ENCODE data around the gene NACA.
"Not testable (repeated sequence)": the region's sequence is repeated elsewhere in the genome, so short reads cannot be mapped to it uniquely, and the experiment has no call there.

NACA gene

DNA sequence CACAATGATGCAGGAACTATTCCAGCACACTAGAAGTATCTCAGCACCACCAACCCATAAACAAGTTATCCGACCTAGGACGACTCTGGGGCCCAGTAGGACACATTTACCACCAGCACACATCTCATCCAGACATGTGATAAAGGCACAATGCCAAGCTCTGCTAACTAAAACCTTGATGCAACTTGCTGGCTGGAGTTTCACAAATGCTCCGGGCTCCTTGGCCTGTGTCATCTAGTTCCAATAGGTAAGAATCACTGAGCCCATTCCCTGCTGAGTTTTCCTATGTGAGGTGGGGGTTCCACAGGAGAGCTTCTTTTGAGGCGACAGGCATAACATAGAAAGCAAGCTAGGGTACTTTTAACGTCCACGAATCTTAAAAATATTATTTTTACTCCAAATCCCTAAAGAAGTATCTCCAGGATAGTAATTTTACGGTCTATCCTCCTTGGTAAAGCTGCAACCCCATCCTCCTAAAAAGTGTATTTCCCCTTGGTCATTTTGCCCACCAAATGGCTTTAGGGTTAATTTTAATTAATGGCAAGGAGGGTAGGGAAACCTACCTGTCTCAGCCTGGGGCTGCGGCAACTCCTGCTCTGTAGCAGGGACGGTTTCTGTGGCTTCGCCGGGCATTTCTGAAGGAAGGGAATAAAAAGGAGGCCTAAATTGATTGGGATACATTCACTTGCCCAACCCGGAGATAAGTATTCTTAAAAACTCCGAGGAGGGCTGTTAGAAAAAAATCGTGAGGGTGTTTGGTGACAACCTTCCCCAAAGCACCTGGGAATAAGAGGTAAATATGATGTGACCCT is 1.0 kb downstream of the NACA start:
- DNase-seq (ENCODE audit: low spot score): peak; percentile 86

DNA sequence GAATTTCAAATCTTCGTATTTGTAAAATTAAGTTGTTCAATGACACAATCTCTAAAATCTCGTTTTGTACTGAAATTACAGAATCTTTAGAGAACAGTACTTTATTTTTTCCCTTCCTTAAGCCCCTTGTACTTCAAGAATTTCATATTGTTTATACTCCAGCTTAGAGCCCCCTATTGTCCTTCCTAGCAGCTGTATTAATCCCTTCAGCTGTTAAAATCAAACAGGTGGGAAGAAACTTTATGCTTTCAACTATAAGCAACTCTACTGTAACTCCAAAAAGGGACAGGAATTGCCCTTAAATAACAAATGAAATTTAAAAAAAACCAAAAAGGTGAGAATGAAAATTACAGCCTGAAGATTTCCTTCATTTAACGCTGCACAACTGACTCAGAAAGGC is 1.7 kb downstream of the NACA start:
- no peak for DNase-seq (ENCODE audit: low spot score)

DNA sequence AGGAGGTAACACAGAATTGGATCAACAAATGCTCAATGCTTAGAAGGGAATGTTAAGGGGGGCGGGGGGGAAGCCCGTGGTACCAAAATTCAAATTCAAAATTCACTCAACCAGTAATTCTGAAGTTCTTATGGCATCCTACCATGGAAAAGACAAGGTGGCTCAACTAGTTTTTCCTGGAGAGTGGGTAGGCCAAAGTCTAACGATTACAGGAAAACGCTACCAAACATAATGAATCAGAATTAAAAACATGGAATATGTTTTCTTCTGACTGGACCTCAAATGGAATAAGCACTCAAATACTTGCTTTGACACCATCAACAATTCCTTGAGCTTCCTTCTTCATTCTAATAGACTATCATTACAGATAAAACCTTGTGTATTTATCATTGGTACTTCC is 2.3 kb downstream of the NACA start:
- no peak for DNase-seq (ENCODE audit: low spot score)

DNA sequence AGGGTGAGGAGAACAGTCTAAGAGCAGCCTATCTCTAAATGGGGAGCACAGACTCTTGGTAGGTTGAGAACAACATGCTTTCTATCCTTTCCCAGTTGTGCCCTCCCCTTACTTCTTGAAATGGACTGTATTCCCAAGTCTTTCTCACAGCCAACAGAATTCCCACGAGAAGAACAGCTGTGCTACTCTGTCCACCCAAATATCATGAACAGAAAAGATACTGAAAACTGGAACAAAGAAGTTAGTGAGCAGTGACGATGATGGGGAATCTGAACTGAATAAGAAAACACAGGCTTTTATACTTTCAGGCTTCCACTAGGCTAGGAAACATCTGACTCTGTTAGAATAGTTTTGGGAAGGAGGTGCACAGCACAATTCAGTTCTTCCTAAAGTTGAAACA is 3.4 kb downstream of the NACA start:
- DNase-seq (ENCODE audit: low spot score): peak; percentile 33

DNA sequence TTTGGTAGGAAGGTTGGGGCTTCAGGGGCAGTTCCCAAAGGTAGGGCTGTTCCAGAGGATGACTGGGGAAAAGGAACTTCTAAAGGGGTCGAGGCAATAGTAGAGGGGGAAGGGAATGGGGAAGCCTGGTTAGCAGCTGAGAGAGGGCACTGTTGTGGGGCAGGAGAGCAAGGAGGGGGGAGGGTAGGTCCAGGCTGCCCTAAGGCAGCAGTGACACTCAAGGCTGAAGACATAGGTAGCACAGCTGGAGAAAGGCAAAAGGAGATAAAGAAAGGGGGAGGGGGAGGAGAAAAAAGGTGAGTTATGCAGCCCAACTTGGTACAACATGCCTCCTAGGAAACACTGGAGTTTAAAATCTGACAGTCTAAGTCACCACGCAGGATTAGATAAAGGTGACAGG is 3.9 kb downstream of the NACA start:
- no peak for DNase-seq (ENCODE audit: low spot score)

DNA sequence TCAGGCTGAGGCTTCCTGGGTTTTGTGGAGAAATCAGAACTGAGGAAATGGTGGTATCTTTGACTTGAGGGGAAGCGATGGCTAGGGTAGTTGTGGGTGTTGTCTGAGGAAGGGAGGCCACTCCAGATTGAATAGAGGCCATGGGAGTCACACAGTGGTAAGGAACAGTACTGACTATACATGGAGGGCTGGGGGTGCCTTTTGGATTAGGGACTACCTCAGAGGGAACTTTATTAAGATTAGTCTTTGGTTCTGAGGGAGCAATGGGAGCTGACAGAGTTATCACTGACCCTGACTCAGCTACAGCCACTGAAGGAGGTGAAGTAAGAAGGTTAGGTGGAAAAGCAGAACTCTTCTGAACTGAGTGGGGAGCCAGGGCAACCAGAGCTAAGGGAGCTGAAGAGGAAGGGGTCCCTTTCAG is 4.4 kb downstream of the NACA start:
- DNase-seq (ENCODE audit: low spot score): peak; percentile 25

DNA sequence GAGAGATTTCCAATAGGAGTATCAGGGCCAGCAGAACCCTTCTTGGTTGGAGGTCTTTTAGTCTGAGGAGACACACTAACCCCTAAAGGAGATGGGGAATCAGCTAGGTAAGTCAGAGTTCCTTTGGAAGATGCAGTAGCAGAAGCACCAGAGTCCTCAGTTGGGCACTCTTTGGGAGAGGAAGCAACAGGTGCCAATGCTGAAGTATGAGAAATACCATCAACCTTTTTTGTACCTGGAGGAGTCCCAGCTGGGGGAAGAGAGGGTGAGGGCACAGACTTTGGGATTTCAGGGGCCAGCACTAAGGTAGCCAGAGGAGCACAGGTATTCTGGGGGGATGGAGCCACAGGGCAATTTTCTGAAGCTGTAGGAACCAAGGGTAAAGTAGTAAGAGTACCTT is 6.0 kb downstream of the NACA start:
- DNase-seq (ENCODE audit: low spot score): no peak

DNA sequence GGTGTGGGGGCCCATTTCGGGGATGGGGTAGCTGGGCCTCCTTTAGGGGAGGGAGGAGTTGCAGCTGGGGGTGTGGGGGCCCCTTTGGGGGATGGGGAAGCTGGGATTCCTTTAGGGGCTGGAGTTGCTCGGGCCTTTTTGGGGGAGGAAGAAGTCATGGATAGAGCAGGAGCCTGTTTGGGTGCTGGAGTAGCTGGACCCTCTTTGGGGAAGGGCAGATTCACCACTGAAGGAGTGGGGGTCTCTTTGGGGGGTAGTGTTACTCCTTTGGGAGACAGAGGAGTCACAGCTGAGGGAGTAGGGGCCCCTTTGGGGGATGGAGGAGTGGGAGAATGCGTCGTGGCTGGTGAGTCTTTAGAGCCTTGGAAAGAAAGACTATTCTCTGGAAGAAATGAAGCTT is 6.5 kb downstream of the NACA start:
- DNase-seq (ENCODE audit: low spot score): no peak

DNA sequence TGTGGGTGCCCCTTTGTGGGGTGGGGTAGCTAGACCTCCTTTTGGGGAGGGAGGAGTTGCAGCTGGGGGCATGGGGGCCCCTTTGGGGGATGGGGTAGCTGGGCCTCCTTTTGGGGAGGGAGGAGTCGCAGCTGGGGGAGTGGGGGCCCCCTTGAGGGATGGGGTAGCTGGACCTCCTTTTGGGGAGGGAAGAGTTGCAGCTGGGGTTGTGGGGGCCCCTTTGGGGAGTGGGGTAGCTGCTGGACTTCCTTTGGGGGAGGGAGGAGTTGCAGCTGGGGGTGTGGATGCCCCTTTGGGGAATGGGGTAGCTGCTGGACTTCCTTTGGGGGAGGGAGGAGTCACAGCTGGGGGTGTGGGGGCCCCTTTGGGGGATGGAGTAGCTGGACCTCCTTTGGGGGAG is 7.0 kb downstream of the NACA start:
- no peak for DNase-seq (ENCODE audit: low spot score)

DNA sequence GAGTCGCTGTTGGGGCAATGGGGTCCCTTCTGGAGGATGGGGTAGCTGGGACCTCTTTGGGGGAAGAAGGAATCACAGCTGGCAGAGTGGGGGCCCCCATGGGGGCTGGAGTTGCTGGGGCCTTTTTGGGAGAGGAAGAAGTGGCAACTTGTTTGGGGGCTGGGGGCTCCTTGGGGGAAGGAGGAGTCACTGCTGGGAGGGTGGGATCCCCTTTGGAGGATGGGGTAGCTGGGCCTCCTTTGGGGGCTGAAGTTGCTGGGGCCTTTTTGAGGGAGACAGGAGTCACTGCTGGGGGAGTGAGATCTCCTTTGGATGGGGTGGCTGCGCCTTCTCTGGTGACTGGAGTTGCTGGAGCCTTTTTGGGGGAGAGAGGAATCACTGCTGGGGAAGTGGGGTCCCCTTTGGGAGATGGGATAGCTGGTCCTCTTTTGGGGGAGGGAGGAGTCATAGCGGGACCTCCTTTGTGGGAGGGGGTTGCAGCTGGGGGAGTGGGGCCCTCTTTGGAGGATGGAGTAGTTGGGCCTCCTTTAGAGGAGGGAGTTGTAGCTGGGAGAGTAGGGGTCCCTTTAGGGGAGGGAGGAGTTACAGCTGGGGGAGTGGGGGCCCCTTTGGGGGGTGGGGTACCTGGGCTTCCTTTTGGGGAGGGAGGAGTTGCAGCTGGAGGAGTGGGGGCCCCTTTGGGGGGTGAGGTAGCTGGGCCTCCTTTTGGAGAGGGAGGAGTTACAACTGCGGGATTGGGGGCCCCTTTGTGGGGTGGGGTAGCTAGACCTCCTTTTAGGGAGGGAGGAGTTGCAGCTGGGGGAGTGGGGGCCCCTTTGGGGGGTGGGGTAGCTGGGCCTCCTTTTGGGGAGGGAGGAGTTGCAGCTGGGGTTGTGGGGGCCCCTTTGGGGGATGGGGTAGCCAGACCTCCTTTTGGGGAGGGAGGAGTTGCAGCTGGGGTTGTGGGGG is 7.9 kb downstream of the NACA start:
- DNase-seq (ENCODE audit: low spot score): no peak

DNA sequence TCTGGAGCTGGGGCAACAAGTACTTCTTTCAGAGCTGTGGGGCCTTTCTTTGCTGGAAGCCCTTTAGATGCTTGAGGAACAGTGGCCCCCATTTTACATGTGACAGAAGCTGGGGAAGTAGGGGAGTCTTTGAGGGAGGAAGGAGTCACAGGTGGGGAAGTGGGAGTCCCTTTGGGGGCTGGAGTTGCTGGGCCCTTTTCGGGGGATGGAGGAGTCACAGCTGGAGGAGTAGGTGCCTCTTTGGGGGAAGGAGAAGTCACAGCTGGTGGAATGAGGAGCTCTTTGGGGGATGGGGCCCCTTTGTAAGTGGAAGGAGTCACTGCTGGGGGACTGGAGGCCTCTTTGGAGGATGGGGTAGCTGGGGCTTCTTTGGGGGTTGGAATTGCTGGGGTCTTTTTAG is 8.6 kb downstream of the NACA start:
- DNase-seq (ENCODE audit: low spot score): no peak

DNA sequence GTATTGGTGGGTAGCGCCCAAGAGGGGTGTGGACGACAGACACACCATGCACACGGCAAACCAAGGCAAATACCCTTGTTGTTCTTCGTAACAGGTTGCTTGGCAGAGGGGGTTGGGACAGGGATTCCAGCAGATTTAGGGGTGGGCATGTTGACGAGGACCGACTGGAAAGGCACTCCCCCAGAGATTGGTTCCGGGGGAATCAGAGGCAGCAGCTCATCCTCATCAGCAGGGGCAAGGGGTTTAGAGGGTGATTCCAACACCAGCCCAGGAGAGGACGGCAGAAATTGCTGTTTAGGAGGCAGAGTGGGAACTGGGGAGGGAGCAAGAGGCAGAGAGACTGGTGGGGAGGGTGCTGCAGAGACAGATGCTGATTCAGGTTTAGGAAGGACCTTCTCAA is 9.3 kb downstream of the NACA start:
- no peak for DNase-seq (ENCODE audit: low spot score)

DNA sequence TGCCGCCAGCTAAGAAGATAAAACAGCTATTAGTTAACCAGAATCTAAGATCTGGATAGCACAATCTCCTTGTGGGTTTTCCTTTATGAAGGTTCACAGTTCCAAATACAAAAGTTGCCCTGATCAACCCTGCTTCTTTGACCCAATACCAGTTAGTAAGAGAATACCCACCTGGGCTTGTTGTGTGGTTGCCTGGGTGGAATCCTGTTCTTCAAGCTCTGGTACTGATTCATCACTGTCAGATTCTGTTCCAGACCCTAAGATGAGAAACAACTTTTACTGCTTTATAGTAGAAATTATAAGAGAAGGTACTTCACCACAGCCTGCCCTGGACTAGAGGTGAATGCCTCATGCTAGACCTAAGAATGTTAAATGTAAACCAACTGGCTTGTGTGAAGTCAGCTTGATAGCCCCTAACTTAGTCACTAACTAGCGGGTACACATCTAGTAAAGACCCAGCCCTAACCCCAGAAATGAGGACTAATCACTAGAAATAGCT is 10.6 kb downstream of the NACA start:
- DNase-seq (ENCODE audit: low spot score): no peak

DNA sequence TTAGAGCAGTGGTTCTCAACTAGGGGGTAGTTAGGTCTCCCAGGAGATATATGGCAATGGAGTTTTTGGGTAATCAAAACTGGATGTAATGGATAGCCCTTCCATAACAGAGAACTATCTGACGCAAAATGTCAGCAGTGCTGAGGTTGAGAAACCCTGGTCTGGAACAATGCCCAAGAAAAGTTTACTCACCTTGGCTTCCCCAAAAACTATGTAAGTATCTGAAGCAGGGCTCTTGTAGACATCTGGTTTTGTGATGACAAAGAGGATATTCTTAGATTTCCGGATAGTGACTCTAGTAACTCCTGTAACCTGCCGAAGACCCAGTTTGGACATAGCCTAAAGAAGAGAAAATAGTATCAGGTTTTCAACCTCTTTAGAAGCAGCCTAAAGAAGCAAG is 11.8 kb downstream of the NACA start:
- DNase-seq (ENCODE audit: low spot score): no peak

DNA sequence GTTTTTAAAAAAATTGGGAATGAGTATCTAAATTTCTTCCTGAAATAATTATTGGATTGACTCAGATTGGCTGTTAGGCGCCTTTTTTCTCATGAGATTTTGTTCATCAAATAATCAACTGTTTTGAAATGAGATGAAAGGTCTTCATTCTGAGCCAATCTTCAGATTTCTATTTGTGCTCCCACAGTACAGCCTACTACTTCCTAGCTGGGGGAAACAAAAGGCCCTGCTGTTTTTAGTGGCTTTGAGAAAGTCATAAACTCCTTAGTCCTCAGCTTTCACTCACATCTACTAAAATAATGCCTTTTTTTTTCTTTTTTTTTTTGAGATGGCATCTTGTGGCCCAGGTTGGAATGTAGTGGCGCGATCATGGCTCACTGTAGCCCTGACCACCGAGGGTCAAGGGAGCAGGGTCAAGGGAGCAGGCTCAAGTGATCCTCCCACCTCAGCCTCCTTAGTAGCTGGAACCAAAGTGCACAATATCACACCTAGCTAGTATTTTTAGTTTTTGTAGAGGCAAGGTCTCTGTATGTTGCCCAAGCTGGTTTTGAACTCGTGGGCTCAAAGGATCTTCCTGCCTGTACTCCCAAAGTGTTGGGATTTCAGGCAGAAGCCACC is 15.2 kb downstream of the NACA start:
- no peak for DNase-seq (ENCODE audit: low spot score)

DNA sequence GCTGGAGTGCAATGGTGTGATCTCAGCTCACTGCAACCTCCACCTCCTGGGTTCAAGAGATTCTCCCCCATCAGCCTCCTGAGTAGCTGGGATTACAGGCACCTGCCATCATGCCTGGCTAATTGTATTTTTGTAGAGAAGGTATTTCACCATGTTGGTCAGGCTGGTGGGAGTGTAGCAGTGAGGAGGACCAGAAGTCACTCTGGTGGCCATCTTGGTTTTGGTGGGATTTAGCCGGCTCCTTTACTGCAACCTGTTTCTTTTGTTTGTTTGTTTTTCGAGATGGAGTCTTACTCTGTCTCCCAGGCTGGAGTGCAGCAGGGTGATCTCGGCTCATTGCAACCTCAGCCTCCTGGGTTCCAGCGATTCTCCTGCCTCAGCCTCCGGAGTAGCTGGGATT is 20.6 kb downstream of the NACA start:
- not testable (repeated sequence) for DNase-seq (ENCODE audit: low spot score)

DNA sequence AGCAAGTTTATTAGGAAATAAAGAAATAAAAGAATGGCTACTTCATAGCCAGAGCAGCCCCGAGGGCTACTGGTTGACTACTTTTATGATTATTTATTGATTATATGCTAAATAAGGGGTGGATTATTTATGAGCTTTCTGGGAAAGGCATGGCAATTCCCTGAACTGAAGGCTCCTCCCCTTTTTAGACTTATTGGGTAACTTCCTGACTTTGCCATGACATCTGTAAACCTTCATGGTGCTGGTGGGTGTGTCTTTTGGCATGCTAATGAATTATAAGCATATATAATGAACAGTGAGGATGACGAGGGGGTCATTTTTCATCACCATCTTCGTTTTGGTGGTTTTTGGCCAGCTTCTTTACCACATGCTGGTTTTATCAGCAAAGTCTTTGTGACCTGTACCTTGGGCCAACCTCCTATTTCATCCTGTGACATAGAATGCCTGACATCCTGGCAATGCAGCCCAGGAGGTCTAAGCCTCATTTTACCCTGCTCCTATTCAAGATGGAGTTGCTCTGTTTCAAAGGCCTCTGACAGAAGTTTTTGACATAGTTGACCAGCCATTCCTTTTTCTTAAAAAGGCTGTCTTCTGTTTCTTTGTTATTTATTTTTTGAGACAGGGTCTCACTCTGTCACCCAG is 26.0 kb downstream of the NACA start:
- no peak for DNase-seq (ENCODE audit: low spot score)

DNA sequence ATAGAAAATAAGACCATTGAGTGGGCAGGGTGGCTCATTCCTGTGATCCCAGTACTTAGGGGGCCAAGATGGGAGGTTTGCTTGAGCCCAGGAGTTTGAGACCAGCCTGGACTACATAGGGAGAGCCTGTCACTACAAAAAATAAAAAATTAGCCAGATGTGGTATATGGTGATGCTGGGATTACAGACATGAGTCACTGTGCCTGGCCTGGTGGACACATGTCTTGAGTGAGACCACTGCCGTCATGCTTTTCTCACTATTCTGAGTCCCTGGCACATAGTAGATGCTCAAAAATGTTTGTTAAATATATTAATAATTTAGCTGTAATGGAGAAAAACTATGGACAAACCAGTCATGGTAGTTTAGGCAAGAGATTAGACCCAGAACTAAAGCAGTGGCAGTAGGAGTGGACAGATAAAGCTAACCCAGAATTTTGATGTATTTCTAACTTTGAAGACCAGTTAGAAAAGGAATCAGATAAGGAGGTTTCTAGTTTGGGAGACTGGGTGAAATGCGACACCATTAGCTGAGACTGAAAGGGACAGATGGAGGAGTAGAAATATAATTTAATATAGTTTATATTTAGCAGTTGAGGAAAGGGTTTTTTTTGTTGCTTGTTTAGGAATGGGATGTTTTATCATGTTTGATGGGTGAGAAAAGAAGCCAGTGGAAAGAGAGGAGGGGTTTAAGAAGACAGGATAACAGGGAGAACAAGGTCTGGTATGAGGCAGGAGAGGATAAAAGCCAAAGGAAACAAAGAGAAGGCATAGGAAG is 29.6 kb downstream of the NACA start:
- DNase-seq (ENCODE audit: low spot score): no peak

DNA sequence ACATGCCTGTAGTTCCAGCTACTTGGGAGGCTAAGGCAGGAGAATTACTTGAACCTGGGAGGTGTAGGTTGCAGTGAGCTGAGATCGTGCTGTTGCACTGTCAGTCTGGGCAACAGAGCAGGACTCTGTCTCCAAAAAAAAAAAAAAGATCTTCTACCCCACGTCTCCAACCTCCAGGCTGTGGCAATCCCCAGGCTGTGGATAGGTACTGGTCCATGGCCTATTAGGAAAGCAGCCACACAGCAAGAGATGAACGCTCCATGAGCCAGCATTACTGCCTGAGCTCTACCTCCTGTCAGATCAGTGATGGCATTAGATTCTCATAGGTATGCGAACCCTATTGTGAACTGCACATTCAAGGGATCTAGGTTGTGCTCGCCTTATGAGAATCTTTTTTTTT is 30.9 kb downstream of the NACA start:
- DNase-seq (ENCODE audit: low spot score): no peak

DNA sequence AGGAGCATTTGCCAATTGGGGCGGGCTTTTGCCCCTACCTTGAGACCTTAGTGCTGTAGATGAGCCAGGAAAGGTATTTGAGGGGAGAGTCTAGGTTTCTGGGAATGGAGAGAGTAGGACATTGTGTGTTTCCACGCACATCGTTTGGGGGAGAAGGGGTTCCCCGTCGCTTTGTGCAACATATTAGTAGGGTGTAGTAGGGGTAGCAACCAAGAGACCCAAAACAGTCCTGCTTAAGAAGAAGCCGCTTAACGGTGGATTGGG is 36.3 kb downstream of the NACA start:
- DNase-seq (ENCODE audit: low spot score): no peak

DNA sequence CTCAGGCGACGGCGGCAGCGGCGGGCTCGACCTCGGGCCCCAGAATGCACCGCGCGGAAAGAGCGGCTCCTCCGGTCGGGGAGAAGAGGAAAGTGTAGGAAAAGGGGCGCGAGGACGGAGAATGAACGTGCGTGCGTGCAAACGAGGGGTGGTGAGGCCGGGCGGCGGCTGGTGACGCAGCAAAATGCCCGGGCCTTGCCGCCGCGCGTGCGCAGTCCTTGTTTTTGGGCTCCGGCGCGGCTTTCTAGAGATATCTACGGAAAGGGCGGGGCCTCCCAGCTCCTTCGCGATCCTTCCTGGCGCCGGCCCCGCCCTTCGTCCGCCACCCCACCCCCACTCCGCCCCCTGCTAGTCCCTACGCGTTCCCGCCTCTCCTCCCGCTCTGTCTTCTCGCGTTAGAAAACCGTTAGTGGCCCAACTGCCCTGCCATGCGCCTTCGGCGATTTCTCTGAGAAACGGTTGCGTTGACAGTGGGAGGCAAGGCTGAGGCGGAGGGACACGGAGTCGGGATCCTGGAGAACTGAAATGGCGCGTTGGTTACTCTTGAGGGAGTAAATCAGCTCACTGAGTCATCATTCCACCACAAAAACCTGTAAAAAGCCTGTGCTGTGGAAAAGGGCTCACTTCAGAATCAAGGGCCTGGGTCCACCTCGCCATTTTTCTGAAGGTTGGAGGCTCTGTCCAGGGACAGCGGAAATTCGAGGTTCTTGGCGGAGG is 36.8 kb downstream of the NACA start, which contains the start of gene PTGES3:
TSS of gene PTGES3 (minus strand) at position 156 of the 717 bp plus-strand sequence. CDS start 285 bp downstream, outside the sequence.
- peak; percentile 99 for DNase-seq (ENCODE audit: low spot score)

All from hematopoietic multipotent progenitor cell treated with erythropoietin and hydrocortisone succinate and interleukin-3 and kit ligand, for 17 days (in vitro differentiated cells).